Stomach (tissue), 4 donors: ENCODE results near the gene CFAP299.

ENCODE experiments used
- CTCF ChIP-seq, 7 experiments: fragments of 450-650 bp in 4 of 7; fragments of 200-600 bp in 3 of 7; sonication (generic) in 3 of 7; IDR thresholded peaks; one replicate each; pipeline ENCODE4 v1.5.1; 2016 to 2019; ENCODE audit warnings: antibody characterized with exemption in 7 of 7, control low read depth in 2 of 7, mild to moderate bottlenecking in 1 of 7
- POLR2A ChIP-seq, 4 donors: fragments of 450-650 bp; IDR thresholded peaks; one replicate each; pipeline ENCODE4 v1.6.1; 2016; ENCODE audit warnings: antibody characterized with exemption in 4 of 4, control low read depth in 2 of 4, mild to moderate bottlenecking in 1 of 4, moderate library complexity in 1 of 4

DNA sequence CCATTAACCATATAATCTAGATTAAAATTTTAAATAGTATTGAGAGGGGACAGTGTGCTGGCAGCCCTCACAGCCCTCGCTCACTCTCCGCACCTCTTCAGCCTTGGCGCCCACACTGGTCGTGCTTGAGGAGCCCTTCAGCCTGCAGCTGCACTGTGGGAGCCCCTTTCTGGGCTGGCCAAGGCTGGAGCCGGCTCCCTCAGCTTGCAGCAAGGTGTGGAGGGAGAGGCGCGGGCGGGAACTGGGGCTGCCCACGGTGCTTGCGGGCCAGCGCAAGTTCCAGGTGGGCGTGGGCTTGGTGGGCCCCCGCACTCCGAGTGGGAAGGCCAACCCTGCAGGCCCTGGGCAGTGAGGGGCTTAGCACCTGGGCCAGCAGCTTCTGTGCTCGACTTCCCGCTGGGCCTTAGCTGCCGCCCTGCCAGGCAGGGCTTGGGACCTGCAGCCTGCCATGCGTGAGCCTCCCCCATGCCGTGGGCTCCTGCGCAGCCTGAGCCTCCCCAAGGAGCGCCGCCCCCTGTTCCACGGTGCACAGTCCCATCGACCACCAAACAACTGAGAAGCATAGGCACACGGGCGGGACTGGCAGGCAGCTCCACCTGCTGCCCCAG, 32.8 kb upstream of the CFAP299 start:
- TF ChIP-seq POLR2A (IDR thresholded peaks at IDR 0.05) (no peak), CTCF (IDR thresholded peaks at IDR 0.05) (no peak)
